ENCODE results near the gene LCP1. TPM values are rescaled to one million over a fixed set of nuclear protein-coding genes. Genes with fewer than 3 reads are reported as not detected.
A peak's percentile ranks its signal among the peaks of the same experiment; 100 is the strongest.

The LCP1 gene
- total RNA-seq, 1 experiment from 2014 or later, result 54.6 TPM

DNA sequence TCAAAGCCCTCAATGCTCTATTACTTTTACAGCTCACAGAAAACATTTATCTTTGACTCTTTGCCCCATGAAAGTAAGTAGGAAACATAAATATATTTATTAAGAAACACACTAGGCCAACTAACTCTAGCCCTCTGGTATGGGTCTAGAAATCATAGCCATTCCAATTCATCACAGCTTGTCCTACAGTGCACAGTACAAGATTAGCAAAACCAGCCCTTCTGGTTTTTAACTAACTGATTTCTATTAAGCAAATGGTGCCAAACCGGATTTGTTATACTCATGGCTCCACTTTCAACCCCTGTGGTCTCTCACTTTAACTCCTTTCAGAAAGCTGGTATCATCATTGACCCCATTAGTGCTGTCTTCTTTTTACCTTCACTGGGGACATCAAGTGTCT, 24.2 kb upstream of the LCP1 start:
- Mint-ChIP-seq H3K9me3 (ENCODE audit: low read depth, unreplicated experiment) (no peaks in the 10 kb centered on the region), H3K27ac (ENCODE audit: unreplicated experiment) (peak overlapping the region; percentile 27), H3K36me3 (ENCODE audit: insufficient read depth, unreplicated experiment) (peaks cover 3% of the 10 kb centered on the region), H3K27me3 (ENCODE audit: unreplicated experiment) (no peaks in the 10 kb centered on the region), H3K4me3 (ENCODE audit: low read depth, unreplicated experiment) (no peak overlapping the region), H3K4me1 (ENCODE audit: low read depth, unreplicated experiment) (peaks cover 27% of the 10 kb centered on the region)
- DNase-seq, result no peak
- intact Hi-C loops (cut with micrococcal nuclease; ENCODE audit: unreplicated experiment), result loop anchor here (2.0 kb wide), 1 partner anchor 23 kb away; the partner anchor contains the start of gene LCP1
- TF ChIP-seq, protein P1, sequence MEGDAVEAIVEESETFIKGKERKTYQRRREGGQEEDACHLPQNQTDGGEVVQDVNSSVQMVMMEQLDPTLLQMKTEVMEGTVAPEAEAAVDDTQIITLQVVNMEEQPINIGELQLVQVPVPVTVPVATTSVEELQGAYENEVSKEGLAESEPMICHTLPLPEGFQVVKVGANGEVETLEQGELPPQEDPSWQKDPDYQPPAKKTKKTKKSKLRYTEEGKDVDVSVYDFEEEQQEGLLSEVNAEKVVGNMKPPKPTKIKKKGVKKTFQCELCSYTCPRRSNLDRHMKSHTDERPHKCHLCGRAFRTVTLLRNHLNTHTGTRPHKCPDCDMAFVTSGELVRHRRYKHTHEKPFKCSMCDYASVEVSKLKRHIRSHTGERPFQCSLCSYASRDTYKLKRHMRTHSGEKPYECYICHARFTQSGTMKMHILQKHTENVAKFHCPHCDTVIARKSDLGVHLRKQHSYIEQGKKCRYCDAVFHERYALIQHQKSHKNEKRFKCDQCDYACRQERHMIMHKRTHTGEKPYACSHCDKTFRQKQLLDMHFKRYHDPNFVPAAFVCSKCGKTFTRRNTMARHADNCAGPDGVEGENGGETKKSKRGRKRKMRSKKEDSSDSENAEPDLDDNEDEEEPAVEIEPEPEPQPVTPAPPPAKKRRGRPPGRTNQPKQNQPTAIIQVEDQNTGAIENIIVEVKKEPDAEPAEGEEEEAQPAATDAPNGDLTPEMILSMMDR (IDR thresholded peaks at IDR 0.05; ENCODE audit: unreplicated experiment), result no peak
- no TSS peak for BruUV-seq (replicated peaks)
- CTCF ChIA-PET, result no interaction called here

DNA sequence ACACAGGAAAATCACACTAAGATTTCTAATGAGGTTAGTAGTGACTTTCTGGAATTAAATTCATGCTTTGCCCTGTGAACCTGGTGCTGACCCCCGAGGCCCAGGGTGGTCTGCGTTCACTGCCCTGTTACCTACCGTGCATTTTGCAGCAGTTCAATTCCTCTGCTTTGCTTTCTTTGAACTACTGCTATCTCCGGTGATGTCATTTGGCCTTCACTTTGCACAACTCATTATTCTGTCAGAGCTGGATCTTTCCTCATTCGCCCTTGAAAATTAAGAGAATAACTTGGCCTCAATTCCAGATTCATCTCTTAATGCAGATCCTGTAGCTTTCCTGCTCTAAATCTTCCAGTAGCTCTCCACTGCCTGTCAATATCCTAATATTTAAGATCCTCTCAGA, 21.0 kb upstream of the LCP1 start:
- intact Hi-C loops (cut with micrococcal nuclease; ENCODE audit: unreplicated experiment), result no loop called here
- no TSS peak for BruUV-seq (replicated peaks)
- no peak overlapping the region for H3K4me3 Mint-ChIP-seq (ENCODE audit: low read depth, unreplicated experiment)
- no peak overlapping the region for H3K27ac Mint-ChIP-seq (ENCODE audit: unreplicated experiment)
- TF ChIP-seq, protein P1 (IDR thresholded peaks at IDR 0.05; ENCODE audit: unreplicated experiment), result no peak
- no peaks in the 10 kb centered on the region for H3K9me3 Mint-ChIP-seq (ENCODE audit: low read depth, unreplicated experiment)
- peaks cover 23% of the 10 kb centered on the region for H3K4me1 Mint-ChIP-seq (ENCODE audit: low read depth, unreplicated experiment)
- no peak for DNase-seq
- H3K36me3 Mint-ChIP-seq (ENCODE audit: insufficient read depth, unreplicated experiment), result no peaks in the 10 kb centered on the region
- CTCF ChIA-PET, result interaction anchor here (1.0 kb wide), 1 partner anchor 24 kb away, joined by 5 read pairs; no protein-coding TSS in a partner anchor
- no peaks in the 10 kb centered on the region for H3K27me3 Mint-ChIP-seq (ENCODE audit: unreplicated experiment)

DNA sequence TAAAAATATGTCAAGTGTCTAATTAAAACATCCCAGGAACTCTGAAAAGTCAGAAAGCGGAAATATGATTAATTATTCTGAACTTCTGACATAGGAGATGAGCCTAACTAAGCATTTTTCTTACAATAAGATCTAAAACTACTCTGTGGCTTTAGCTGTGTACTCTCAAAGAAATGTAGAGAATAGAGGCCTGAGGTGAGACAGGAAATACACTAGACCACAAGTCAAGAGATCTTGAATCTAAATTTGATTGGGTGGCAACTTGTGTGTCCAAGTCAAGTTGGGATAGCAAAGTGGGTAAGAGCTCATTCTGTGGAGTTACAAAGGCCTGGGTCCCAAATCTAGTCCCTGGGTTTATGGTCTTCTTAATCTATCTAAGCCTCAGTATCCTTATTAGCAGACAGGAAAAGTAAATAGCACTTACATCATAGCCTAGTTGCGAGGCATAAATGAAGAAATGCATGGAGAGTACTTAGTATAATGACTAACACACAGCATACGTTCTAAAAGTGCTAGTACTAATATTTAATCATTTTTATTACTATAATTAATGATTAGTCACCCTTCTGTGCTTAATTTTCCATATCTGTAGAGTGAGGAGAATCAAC, 20.3 kb upstream of the LCP1 start:
- TF ChIP-seq, protein P1 (IDR thresholded peaks at IDR 0.05; ENCODE audit: unreplicated experiment), result no peak
- Mint-ChIP-seq H3K9me3 (ENCODE audit: low read depth, unreplicated experiment) (no peaks in the 10 kb centered on the region), H3K36me3 (ENCODE audit: insufficient read depth, unreplicated experiment) (no peaks in the 10 kb centered on the region), H3K27ac (ENCODE audit: unreplicated experiment) (no peak overlapping the region), H3K27me3 (ENCODE audit: unreplicated experiment) (no peaks in the 10 kb centered on the region), H3K4me1 (ENCODE audit: low read depth, unreplicated experiment) (peaks cover 23% of the 10 kb centered on the region), H3K4me3 (ENCODE audit: low read depth, unreplicated experiment) (no peak overlapping the region)
- DNase-seq, result no peak
- intact Hi-C loops (cut with micrococcal nuclease; ENCODE audit: unreplicated experiment), result no loop called here
- CTCF ChIA-PET, result no interaction called here
- BruUV-seq (replicated peaks), result no TSS peak

DNA sequence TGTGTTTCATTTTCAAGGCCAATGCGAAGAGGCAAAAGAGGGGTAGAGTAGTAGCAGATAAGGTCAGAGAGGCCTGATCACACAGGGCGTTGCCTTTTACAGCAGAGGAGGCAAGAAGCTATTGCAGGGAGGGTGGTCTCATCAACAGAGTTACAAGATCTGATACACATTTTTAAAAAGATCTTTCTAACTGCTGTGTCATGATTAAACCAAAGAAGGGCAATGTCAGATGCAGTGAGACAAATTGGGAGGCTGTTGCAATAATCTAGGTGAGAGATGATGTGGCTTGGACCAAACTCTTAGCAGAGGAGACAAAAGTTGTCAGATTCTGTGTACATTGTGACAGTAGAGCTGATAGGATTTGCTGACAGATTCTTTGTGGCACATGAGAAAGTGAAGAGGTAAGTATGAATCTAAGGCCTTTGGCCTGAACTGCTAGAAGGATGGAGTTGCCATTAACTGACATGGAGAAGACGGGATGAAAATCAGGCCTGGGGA, 16.8 kb upstream of the LCP1 start:
- no peaks in the 10 kb centered on the region for H3K27me3 Mint-ChIP-seq (ENCODE audit: unreplicated experiment)
- H3K27ac Mint-ChIP-seq (ENCODE audit: unreplicated experiment), result no peak overlapping the region
- intact Hi-C loops (cut with micrococcal nuclease; ENCODE audit: unreplicated experiment), result no loop called here
- no peak overlapping the region for H3K4me3 Mint-ChIP-seq (ENCODE audit: low read depth, unreplicated experiment)
- no peaks in the 10 kb centered on the region for H3K9me3 Mint-ChIP-seq (ENCODE audit: low read depth, unreplicated experiment)
- BruUV-seq (replicated peaks), result no TSS peak
- no peaks in the 10 kb centered on the region for H3K36me3 Mint-ChIP-seq (ENCODE audit: insufficient read depth, unreplicated experiment)
- H3K4me1 Mint-ChIP-seq (ENCODE audit: low read depth, unreplicated experiment), result peaks cover 11% of the 10 kb centered on the region
- TF ChIP-seq, protein P1 (IDR thresholded peaks at IDR 0.05; ENCODE audit: unreplicated experiment), result no peak
- DNase-seq, result no peak
- CTCF ChIA-PET, result no interaction called here
